NCI-H2107 treated with DMSO at 0.1 percent for 48 hours (cell line): ENCODE measurements around the gene CYTH4.
"Not testable (repeated sequence)": the region's sequence is repeated elsewhere in the genome, so short reads cannot be mapped to it uniquely, and the experiment has no call there.

Experiments
- DNase-seq: peaks from one replicate; lab custom pipeline; 2025; ENCODE audit not compliant: unreplicated experiment; lab: John Stamatoyannopoulos, UW

CYTH4 gene

GRCh38 chr22:37248251-37248650 lies 34.1 kb upstream of the CYTH4 start:
- no peak for DNase-seq

- DNase-seq = no peak
Measured at GRCh38 chr22:37249986-37250385, 32.3 kb upstream of the CYTH4 start.

- DNase-seq = not testable (repeated sequence)
Measured at GRCh38 chr22:37251836-37252235, 30.5 kb upstream of the CYTH4 start.

- DNase-seq = no peak
Measured at GRCh38 chr22:37253126-37253660, 29.1 kb upstream of the CYTH4 start.

GRCh38 chr22:37254209-37254866 lies 28.0 kb upstream of the CYTH4 start:
- DNase-seq = no peak

- DNase-seq = no peak
Measured at GRCh38 chr22:37254867-37255233, 27.5 kb upstream of the CYTH4 start.

GRCh38 chr22:37255558-37256006 lies 26.7 kb upstream of the CYTH4 start:
- no peak for DNase-seq

- no peak for DNase-seq
Measured at GRCh38 chr22:37256075-37256726, 26.1 kb upstream of the CYTH4 start.

- DNase-seq = no peak
Measured at GRCh38 chr22:37258005-37258752, 24.1 kb upstream of the CYTH4 start.

- DNase-seq = no peak
Measured at GRCh38 chr22:37258753-37259401, 23.4 kb upstream of the CYTH4 start.

GRCh38 chr22:37259540-37260029 lies 22.7 kb upstream of the CYTH4 start:
- no peak for DNase-seq

GRCh38 chr22:37260155-37260795 lies 22.0 kb upstream of the CYTH4 start:
- no peak for DNase-seq

- peak; percentile 14 for DNase-seq
Measured at GRCh38 chr22:37260901-37261336, 21.4 kb upstream of the CYTH4 start.

- DNase-seq = no peak
Measured at GRCh38 chr22:37262346-37262745, 20.0 kb upstream of the CYTH4 start.

GRCh38 chr22:37263966-37264887 lies 18.1 kb upstream of the CYTH4 start:
- no peak for DNase-seq

GRCh38 chr22:37266581-37267134 lies 15.7 kb upstream of the CYTH4 start:
- no peak for DNase-seq

GRCh38 chr22:37267135-37267587 lies 15.1 kb upstream of the CYTH4 start:
- no peak for DNase-seq

GRCh38 chr22:37267661-37268413 lies 14.5 kb upstream of the CYTH4 start:
- DNase-seq = no peak
